ENCODE measurements around the gene HLF. TPM values are rescaled to one million over a fixed set of nuclear protein-coding genes. Genes with fewer than 3 reads are reported as not detected.

The HLF gene, protein sequence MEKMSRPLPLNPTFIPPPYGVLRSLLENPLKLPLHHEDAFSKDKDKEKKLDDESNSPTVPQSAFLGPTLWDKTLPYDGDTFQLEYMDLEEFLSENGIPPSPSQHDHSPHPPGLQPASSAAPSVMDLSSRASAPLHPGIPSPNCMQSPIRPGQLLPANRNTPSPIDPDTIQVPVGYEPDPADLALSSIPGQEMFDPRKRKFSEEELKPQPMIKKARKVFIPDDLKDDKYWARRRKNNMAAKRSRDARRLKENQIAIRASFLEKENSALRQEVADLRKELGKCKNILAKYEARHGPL
- total RNA-seq, result 10 to 100 TPM in 3 of 5 donors, 1 to 10 TPM in 2; 2.3 to 42.4 (median 12.9) TPM
- 10 to 100 TPM in 1 of 3 donors, 1 to 10 TPM in 2; 1.6 to 10.6 (median 2.9) TPM for polyA plus RNA-seq
- long read RNA-seq, donor 1, result 0 reads
- long read RNA-seq, donor 2, full-length matches to known transcripts, result 2 of 2 reads
- long read RNA-seq, donor 2, partial matches to known transcripts, result 0 of 2 reads
- long read RNA-seq, donor 2, other reads (novel, unspliced or antisense), result 0 of 2 reads
- long read RNA-seq, donor 3, full-length matches to known transcripts, result 3 of 3 reads
- long read RNA-seq, donor 3, partial matches to known transcripts, result 0 of 3 reads
- long read RNA-seq, donor 3, other reads (novel, unspliced or antisense), result 0 of 3 reads
- long read RNA-seq, donor 4, partial matches to known transcripts, result 0 of 1 reads
- long read RNA-seq, donor 4, other reads (novel, unspliced or antisense), result 0 of 1 reads
- long read RNA-seq, donor 5, result 0 reads
- long read RNA-seq, donor 6, result 0 reads
- long read RNA-seq, donor 7, result 0 reads
- long read RNA-seq, donor 8, result 0 reads
- long read RNA-seq, donor 9, partial matches to known transcripts, result 0 of 1 reads
- long read RNA-seq, donor 9, other reads (novel, unspliced or antisense), result 0 of 1 reads
- long read RNA-seq, donor 10, partial matches to known transcripts, result 0 of 1 reads
- long read RNA-seq, donor 10, other reads (novel, unspliced or antisense), result 0 of 1 reads

DNA sequence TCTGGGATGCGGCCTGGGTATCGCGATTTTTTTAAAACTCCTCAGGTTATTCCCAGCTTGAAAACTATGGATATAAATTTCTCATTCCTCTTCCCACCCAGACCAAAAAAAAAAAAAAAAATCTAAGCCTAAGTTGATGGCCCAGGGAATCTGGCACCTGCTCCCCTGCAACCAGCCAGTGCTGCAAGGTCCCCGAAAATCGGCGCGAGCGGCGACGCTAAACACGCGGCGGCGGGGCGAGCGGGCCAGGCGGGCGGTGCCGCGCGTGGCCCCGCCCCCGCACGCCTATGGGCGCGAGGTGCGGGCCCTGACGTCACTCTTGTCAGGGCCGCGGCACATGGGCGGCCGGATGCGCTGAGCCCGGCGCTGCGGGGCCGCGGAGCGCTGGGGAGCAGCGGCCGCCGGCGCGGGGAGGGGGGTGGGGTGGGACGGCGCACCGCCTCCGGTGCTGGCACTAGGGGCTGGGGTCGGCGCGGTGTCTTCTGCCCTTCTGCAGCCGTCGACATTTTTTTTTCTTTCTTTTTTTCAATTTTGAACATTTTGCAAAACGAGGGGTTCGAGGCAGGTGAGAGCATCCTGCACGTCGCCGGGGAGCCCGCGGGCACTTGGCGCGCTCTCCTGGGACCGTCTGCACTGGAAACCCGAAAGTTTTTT lies at the start of gene HLF:
HLF (plus strand) TSS at position 316 of the 654 bp plus-strand sequence. CDS start 525 bp downstream, outside the sequence.
- Histone ChIP-seq H3K27ac (peak within 1 kb of the TSS; percentile 18 to 89 (median 84)), H3K4me3 (peak within 1 kb of the TSS; percentile 49 to 58 (median 55)), H3K4me1 (peaks cover 13 to 60% (median 37%) of the 10 kb centered on the region in 4 donors), H3K9me3 (no peaks in the 10 kb centered on the region), H3K27me3 (peaks cover 0 to 41% (median 24%) of the 10 kb centered on the region in 3 donors), H3K36me3 (no peaks in the 10 kb centered on the region)
- TF ChIP-seq EP300 (IDR thresholded peaks at IDR 0.05), result no peak
- TF ChIP-seq POLR2AphosphoS5 (IDR thresholded peaks at IDR 0.05), result peak; percentile 31 to 65 (median 53)
- intact Hi-C loops (cut with DNase I; ENCODE audit: low total_unique reads), result no loop called here
- WGBS, 5 donors, result 0 to 1% (median 1%) methylated on average over 49 to 64 of the region's 64 CpGs
- peak; percentile 81 to 95 for DNase-seq

DNA sequence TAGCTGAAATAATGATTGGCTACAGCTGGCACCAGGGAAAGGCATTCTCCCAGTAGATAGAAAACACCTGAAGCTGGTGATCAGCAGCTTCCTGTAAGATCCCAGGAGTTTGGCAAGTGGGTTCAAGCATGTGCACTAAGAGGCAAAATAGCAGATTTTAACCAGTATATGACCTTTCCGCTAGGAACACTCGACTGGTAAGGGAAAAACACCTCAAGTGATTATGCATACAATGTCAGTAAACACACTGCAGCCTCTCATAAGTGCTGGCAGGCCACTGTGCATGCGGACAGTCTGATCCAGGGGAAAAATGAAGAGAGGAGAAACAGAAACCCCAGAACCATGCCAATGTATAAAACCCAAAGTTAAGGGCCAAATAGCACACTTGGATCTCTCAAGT lies 49.0 kb upstream of the HLF start:
- TF ChIP-seq POLR2AphosphoS5 (IDR thresholded peaks at IDR 0.05), result no peak
- no peak overlapping the region for H3K27ac ChIP-seq
- intact Hi-C loops (cut with DNase I; ENCODE audit: low total_unique reads), result no loop called here
- no peaks in the 10 kb centered on the region for H3K36me3 ChIP-seq
- H3K4me1 ChIP-seq, result no peaks in the 10 kb centered on the region
- no peak overlapping the region for H3K4me3 ChIP-seq
- no peaks in the 10 kb centered on the region for H3K27me3 ChIP-seq
- H3K9me3 ChIP-seq, result no peaks in the 10 kb centered on the region
- WGBS, 5 donors, result 88 to 98% (median 94%) methylated on average over 3 of the region's 3 CpGs
- DNase-seq, result no peak

DNA sequence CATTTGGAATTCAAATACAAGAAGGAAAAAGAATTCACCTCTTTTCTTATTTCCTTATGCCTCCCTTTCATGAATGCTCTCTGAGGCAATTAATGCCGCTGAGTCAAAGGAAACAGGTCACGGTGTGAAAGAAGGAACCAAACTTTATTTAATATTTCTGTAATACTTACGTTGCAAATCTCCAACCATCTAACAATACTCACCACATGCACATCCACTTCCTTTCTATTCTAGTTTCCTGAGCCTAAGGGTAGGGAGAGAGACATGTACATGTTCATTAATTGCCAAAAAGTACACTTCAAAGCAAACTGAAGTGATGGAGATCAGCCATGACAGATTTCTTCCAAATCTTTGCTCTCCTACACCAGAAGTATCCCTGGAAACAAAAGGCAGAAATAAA lies 47.9 kb upstream of the HLF start:
- no peak overlapping the region for H3K4me3 ChIP-seq
- 61 to 83% (median 74%) methylated on average over 3 of the region's 3 CpGs for WGBS, 5 donors

DNA sequence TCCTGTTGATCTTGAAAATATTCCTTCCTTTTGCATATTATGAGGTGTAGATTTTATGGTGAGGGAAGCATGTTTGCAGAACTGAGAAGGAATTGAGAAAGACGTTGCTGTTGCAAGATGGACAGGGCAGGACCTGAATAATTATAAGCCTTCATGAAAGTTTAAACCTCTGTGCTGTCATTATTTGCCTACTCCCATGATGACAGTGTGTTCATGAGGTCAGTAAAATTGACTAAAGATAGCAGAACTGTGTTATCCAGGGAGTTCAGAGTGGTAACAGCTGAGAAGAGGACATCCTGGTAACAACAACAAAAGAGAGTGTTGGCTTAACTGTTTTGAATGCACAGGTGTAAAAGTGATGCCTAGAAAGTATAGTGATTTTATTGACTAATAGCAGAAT lies 45.3 kb upstream of the HLF start:
- TF ChIP-seq POLR2AphosphoS5 (IDR thresholded peaks at IDR 0.05) (no peak), EP300 (IDR thresholded peaks at IDR 0.05) (no peak), POLR2A (IDR thresholded peaks at IDR 0.05) (no peak)
- Histone ChIP-seq H3K27me3 (no peaks in the 10 kb centered on the region), H3K36me3 (no peaks in the 10 kb centered on the region), H3K9me3 (no peaks in the 10 kb centered on the region), H3K4me1 (no peaks in the 10 kb centered on the region), H3K27ac (no peak overlapping the region), H3K4me3 (no peak overlapping the region)
- intact Hi-C loops (cut with DNase I; ENCODE audit: low total_unique reads), result no loop called here
- WGBS, 5 donors, result 44 to 59% (median 52%) methylated on average over 1 of the region's 1 CpG
- DNase-seq, result no peak

More for the DNA sequence above, 47.9 kb upstream of the HLF start:
- Histone ChIP-seq H3K4me1 (no peaks in the 10 kb centered on the region), H3K36me3 (no peaks in the 10 kb centered on the region), H3K9me3 (no peaks in the 10 kb centered on the region), H3K27me3 (no peaks in the 10 kb centered on the region), H3K27ac (no peak overlapping the region)
- DNase-seq, result no peak
- intact Hi-C loops (cut with DNase I; ENCODE audit: low total_unique reads), result no loop called here
- no peak for TF ChIP-seq EP300 (IDR thresholded peaks at IDR 0.05)
- TF ChIP-seq POLR2AphosphoS5 (IDR thresholded peaks at IDR 0.05), result no peak
- TF ChIP-seq POLR2A (IDR thresholded peaks at IDR 0.05), result no peak
- TF ChIP-seq, protein P1, sequence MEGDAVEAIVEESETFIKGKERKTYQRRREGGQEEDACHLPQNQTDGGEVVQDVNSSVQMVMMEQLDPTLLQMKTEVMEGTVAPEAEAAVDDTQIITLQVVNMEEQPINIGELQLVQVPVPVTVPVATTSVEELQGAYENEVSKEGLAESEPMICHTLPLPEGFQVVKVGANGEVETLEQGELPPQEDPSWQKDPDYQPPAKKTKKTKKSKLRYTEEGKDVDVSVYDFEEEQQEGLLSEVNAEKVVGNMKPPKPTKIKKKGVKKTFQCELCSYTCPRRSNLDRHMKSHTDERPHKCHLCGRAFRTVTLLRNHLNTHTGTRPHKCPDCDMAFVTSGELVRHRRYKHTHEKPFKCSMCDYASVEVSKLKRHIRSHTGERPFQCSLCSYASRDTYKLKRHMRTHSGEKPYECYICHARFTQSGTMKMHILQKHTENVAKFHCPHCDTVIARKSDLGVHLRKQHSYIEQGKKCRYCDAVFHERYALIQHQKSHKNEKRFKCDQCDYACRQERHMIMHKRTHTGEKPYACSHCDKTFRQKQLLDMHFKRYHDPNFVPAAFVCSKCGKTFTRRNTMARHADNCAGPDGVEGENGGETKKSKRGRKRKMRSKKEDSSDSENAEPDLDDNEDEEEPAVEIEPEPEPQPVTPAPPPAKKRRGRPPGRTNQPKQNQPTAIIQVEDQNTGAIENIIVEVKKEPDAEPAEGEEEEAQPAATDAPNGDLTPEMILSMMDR (IDR thresholded peaks at IDR 0.05), result no peak

DNA sequence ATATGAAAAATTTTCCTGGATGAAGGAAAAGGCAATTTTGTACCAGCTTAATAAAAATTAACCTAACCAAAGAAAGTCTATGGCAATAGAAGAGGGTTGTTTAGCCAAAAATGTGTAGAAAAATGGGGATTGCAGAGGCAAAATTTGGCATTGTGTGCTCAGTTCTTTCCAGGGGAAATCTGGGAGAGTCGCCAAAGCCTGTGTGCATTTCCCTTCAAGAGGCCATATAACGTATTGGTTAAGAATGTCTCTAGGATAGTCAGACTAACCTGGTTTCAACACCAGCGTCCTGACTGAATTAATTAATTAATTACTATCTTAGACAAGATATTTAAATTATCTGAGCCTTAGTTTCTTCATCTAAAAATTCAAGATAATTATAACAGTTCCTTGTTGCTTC lies 44.8 kb upstream of the HLF start:
- intact Hi-C loops (cut with DNase I; ENCODE audit: low total_unique reads), result no loop called here
- Histone ChIP-seq H3K27me3 (no peaks in the 10 kb centered on the region), H3K9me3 (no peaks in the 10 kb centered on the region), H3K27ac (no peak overlapping the region), H3K4me1 (no peaks in the 10 kb centered on the region), H3K36me3 (no peaks in the 10 kb centered on the region), H3K4me3 (no peak overlapping the region)
- WGBS, 5 donors, result 45 to 56% (median 48%) methylated on average over 3 of the region's 3 CpGs
- no peak for TF ChIP-seq POLR2A (IDR thresholded peaks at IDR 0.05)
- no peak for DNase-seq

DNA sequence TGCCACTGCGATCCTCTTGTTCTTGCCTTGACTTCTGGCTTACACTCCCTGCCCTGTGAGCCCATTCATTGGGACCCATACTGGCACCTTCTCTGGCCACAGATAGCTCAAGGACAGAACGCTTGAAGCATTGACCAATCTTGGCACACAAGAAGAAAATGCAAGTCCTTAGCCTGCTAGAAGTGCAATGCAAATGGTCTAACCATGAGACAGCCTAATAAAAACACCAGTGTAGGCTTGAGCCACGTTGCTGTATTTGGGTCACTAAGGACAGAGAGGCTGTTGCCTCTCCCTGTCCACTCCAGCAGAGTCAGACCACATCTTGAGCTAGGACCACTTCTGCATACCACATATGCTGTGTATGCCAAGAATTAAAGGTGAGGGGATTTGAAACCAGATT lies 41.2 kb upstream of the HLF start:
- no peaks in the 10 kb centered on the region for H3K4me1 ChIP-seq
- H3K27ac ChIP-seq, result no peak overlapping the region
- TF ChIP-seq, protein P1 (IDR thresholded peaks at IDR 0.05), result no peak
- TF ChIP-seq POLR2AphosphoS5 (IDR thresholded peaks at IDR 0.05), result no peak
- no peak for TF ChIP-seq POLR2A (IDR thresholded peaks at IDR 0.05)
- no peak for TF ChIP-seq EP300 (IDR thresholded peaks at IDR 0.05)
- intact Hi-C loops (cut with DNase I; ENCODE audit: low total_unique reads), result no loop called here
- H3K36me3 ChIP-seq, result no peaks in the 10 kb centered on the region
- H3K9me3 ChIP-seq, result no peaks in the 10 kb centered on the region
- WGBS, 5 donors, result 67 to 81% (median 74%) methylated on average over 3 of the region's 3 CpGs
- H3K27me3 ChIP-seq, result no peaks in the 10 kb centered on the region
- no peak for DNase-seq
- H3K4me3 ChIP-seq, result no peak overlapping the region

Data from stomach (tissue), 19 donors.